ENCODE results near the gene PLAGL1. TPM values are rescaled to one million over a fixed set of nuclear protein-coding genes. Genes with fewer than 3 reads are reported as not detected.
"Not testable (repeated sequence)": the region's sequence is repeated elsewhere in the genome, so short reads cannot be mapped to it uniquely, and the experiment has no call there.

PLAGL1 gene
- total RNA-seq, 1 experiment from 2014 or later, result 0.77 TPM

DNA sequence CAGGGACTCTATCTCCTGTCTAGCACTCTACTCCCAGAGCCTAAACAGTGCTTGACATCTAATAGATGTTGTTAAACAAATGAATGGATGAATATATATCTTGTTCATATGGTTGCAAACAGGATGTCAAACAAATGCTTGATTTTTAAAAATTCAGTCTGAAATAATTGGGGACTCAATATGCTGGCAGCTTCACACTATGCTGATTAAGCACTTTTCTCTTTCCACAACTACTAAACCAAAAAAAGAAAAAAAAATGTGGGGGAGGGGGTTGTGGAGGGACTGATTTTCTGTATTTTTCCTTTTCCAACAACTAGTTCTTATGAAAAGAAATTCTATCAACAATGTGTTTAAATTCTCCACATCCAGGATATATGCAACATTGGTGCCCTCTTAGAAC is 44.4 kb upstream of the PLAGL1 start:
- Histone ChIP-seq H3K27me3 (replicated peaks; ENCODE audit: insufficient read depth, low read depth, low read length, poor library complexity) (no peaks in the 10 kb centered on the region), H3K36me3 (ENCODE audit: insufficient read depth, low read length, poor library complexity, severe bottlenecking) (no peaks in the 10 kb centered on the region), H3K4me1 (ENCODE audit: insufficient read depth, low read length, poor library complexity, severe bottlenecking) (no peaks in the 10 kb centered on the region), H3K27ac (ENCODE audit: low read depth, low read length, poor library complexity, severe bottlenecking) (no peak overlapping the region), H3K4me3 (ENCODE audit: low read depth, low read length, poor library complexity, severe bottlenecking) (no peak overlapping the region), H3K9me3 (ENCODE audit: low read depth, low read length, poor library complexity, severe bottlenecking) (no peaks in the 10 kb centered on the region)
- intact Hi-C loops (cut with micrococcal nuclease; ENCODE audit: unreplicated experiment), result no loop called here
- no TSS peak for BruUV-seq (replicated peaks)
- CTCF ChIA-PET, result no interaction called here
- POLR2A ChIA-PET (ENCODE audit: low non-redundant PET), result no interaction called here
- DNase-seq (ENCODE audit: low spot score), result no peak
- no peak for TF ChIP-seq CTCF (conservative IDR thresholded peaks at IDR 0.05; ENCODE audit: low read depth, low read length)
- no peak for TF ChIP-seq EZH2 (IDR thresholded peaks at IDR 0.05; ENCODE audit: borderline replicate concordance, low read depth, low read length, poor library complexity, severe bottlenecking)

GRCh38 chr6:144049386-144049785 is 41.3 kb upstream of the PLAGL1 start:
- DNase-seq (ENCODE audit: low spot score), result no peak
- H3K9me3 ChIP-seq (ENCODE audit: low read depth, low read length, poor library complexity, severe bottlenecking), result no peaks in the 10 kb centered on the region
- ChIA-PET CTCF (no interaction called here), POLR2A (ENCODE audit: low non-redundant PET) (no interaction called here)
- BruUV-seq (replicated peaks), result no TSS peak
- no peaks in the 10 kb centered on the region for H3K4me1 ChIP-seq (ENCODE audit: insufficient read depth, low read length, poor library complexity, severe bottlenecking)
- intact Hi-C loops (cut with micrococcal nuclease; ENCODE audit: unreplicated experiment), result no loop called here
- H3K4me3 ChIP-seq (ENCODE audit: low read depth, low read length, poor library complexity, severe bottlenecking), result no peak overlapping the region
- TF ChIP-seq EZH2 (IDR thresholded peaks at IDR 0.05; ENCODE audit: borderline replicate concordance, low read depth, low read length, poor library complexity, severe bottlenecking) (no peak), CTCF (conservative IDR thresholded peaks at IDR 0.05; ENCODE audit: low read depth, low read length) (no peak)
- no peaks in the 10 kb centered on the region for H3K36me3 ChIP-seq (ENCODE audit: insufficient read depth, low read length, poor library complexity, severe bottlenecking)
- no peak overlapping the region for H3K27ac ChIP-seq (ENCODE audit: low read depth, low read length, poor library complexity, severe bottlenecking)
- H3K27me3 ChIP-seq (replicated peaks; ENCODE audit: insufficient read depth, low read depth, low read length, poor library complexity), result no peaks in the 10 kb centered on the region

DNA sequence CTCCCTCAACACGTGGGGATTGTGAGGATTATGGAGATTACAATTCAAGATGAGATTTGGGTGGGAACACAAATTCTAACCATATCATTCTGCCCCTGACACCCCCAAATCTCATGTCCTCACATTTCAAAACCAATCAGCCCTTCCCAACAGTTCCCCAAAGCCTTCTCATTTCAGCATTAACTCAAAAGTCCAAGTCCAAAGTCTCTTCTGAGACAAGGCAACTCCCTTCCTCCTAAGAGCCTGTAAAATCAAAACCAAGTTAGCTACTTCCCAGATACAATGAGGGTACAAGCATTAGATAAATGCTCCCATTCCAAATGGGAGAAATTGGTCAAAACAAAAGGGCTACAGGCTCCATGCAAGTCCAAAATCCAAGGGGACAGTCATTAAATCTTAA is 39.6 kb upstream of the PLAGL1 start:
- no peak for DNase-seq (ENCODE audit: low spot score)
- no peaks in the 10 kb centered on the region for H3K27me3 ChIP-seq (replicated peaks; ENCODE audit: insufficient read depth, low read depth, low read length, poor library complexity)
- intact Hi-C loops (cut with micrococcal nuclease; ENCODE audit: unreplicated experiment), result no loop called here
- no peaks in the 10 kb centered on the region for H3K36me3 ChIP-seq (ENCODE audit: insufficient read depth, low read length, poor library complexity, severe bottlenecking)
- ChIA-PET CTCF (no interaction called here), POLR2A (ENCODE audit: low non-redundant PET) (no interaction called here)
- no peak overlapping the region for H3K27ac ChIP-seq (ENCODE audit: low read depth, low read length, poor library complexity, severe bottlenecking)
- H3K9me3 ChIP-seq (ENCODE audit: low read depth, low read length, poor library complexity, severe bottlenecking), result no peaks in the 10 kb centered on the region
- no TSS peak for BruUV-seq (replicated peaks)
- H3K4me1 ChIP-seq (ENCODE audit: insufficient read depth, low read length, poor library complexity, severe bottlenecking), result no peaks in the 10 kb centered on the region
- no peak overlapping the region for H3K4me3 ChIP-seq (ENCODE audit: low read depth, low read length, poor library complexity, severe bottlenecking)
- no peak for TF ChIP-seq CTCF (conservative IDR thresholded peaks at IDR 0.05; ENCODE audit: low read depth, low read length)
- no peak for TF ChIP-seq EZH2 (IDR thresholded peaks at IDR 0.05; ENCODE audit: borderline replicate concordance, low read depth, low read length, poor library complexity, severe bottlenecking)

- CTCF ChIA-PET; intact Hi-C loops (cut with micrococcal nuclease; ENCODE audit: unreplicated experiment); DNase-seq (ENCODE audit: low spot score); BruUV-seq (replicated peaks); H3K27me3 ChIP-seq (replicated peaks; ENCODE audit: insufficient read depth, low read depth, low read length, poor library complexity); POLR2A ChIA-PET (ENCODE audit: low non-redundant PET); H3K36me3 ChIP-seq (ENCODE audit: insufficient read depth, low read length, poor library complexity, severe bottlenecking); H3K27ac ChIP-seq (ENCODE audit: low read depth, low read length, poor library complexity, severe bottlenecking); H3K4me1 ChIP-seq (ENCODE audit: insufficient read depth, low read length, poor library complexity, severe bottlenecking); H3K9me3 ChIP-seq (ENCODE audit: low read depth, low read length, poor library complexity, severe bottlenecking); H3K4me3 ChIP-seq (ENCODE audit: low read depth, low read length, poor library complexity, severe bottlenecking): not testable (repeated sequence)
Observed at GRCh38 chr6:144046672-144047071, 38.6 kb upstream of the PLAGL1 start.

- intact Hi-C loops (cut with micrococcal nuclease; ENCODE audit: unreplicated experiment); H3K27me3 ChIP-seq (replicated peaks; ENCODE audit: insufficient read depth, low read depth, low read length, poor library complexity); H3K4me3 ChIP-seq (ENCODE audit: low read depth, low read length, poor library complexity, severe bottlenecking); H3K4me1 ChIP-seq (ENCODE audit: insufficient read depth, low read length, poor library complexity, severe bottlenecking); CTCF ChIA-PET; H3K9me3 ChIP-seq (ENCODE audit: low read depth, low read length, poor library complexity, severe bottlenecking); H3K36me3 ChIP-seq (ENCODE audit: insufficient read depth, low read length, poor library complexity, severe bottlenecking); POLR2A ChIA-PET (ENCODE audit: low non-redundant PET); DNase-seq (ENCODE audit: low spot score); H3K27ac ChIP-seq (ENCODE audit: low read depth, low read length, poor library complexity, severe bottlenecking); BruUV-seq (replicated peaks): not testable (repeated sequence)
Observed at GRCh38 chr6:144044989-144045388, 36.9 kb upstream of the PLAGL1 start.

Data from A673 (cell line).